Breast epithelium (tissue), 4 donors: Measurements from ENCODE around the gene MUC6. TPM values are rescaled to one million over a fixed set of nuclear protein-coding genes. Genes with fewer than 3 reads are reported as not detected.
"Not testable (repeated sequence)": the region's sequence is repeated elsewhere in the genome, so short reads cannot be mapped to it uniquely, and the experiment has no call there.

Experiments used
- DNase-seq, 2 donors: peaks; one replicate each; pipeline ENCODE4 v3.0.0-alpha.2; 2019; ENCODE audit warnings: low spot score in 2 of 2
- H3K27ac ChIP-seq, 2 donors: fragments of 200-600 bp; sonication (generic) in 1 of 2; one replicate each; pipeline ENCODE4 v1.5.1; 2016 to 2019; ENCODE audit warnings: mild to moderate bottlenecking in 1 of 2
- H3K27me3 ChIP-seq, 2 donors: fragments of 200-600 bp; sonication (generic) in 1 of 2; one replicate each; pipeline versions ENCODE4 v1.5.1 to v1.6.0; 2017 to 2019; ENCODE audit warnings: control low read depth in 1 of 2, mild to moderate bottlenecking in 1 of 2
- H3K36me3 ChIP-seq: fragments of 200-600 bp; one replicate; pipeline ENCODE4 v1.5.1; 2019
- H3K4me1 ChIP-seq, 2 donors: fragments of 200-600 bp; sonication (generic); one replicate each; pipeline ENCODE4 v1.5.1; 2016 to 2019; ENCODE audit warnings: control low read depth in 1 of 2
- H3K4me3 ChIP-seq, 3 donors: fragments of 200-600 bp; sonication (generic); 1 replicate in 2 of 3; 2 replicates in 1 of 3; pipeline ENCODE4 v1.5.1; 2016 to 2019; ENCODE audit warnings: mild to moderate bottlenecking in 3 of 3, moderate library complexity in 2 of 3
- H3K9me3 ChIP-seq, 2 donors: fragments of 200-600 bp; sonication (generic) in 1 of 2; one replicate each; pipeline ENCODE4 v1.5.1; 2016 to 2019; ENCODE audit warnings: control low read depth in 1 of 2
- POLR2A ChIP-seq: fragments of 450-650 bp; IDR thresholded peaks from one replicate; pipeline ENCODE4 v1.6.1; 2016; ENCODE audit warnings: antibody characterized with exemption, mild to moderate bottlenecking, moderate library complexity
- POLR2AphosphoS5 ChIP-seq, 3 donors: sonication (generic); formaldehyde crosslinking; IDR thresholded peaks; one replicate each; pipeline ENCODE4 v1.6.1; 2017; ENCODE audit warnings: antibody characterized with exemption in 3 of 3
- intact Hi-C: fragments of 100-400 bp; cut with DNase I; formaldehyde crosslinking; loops from one replicate; pipeline ENCODE4 v1.15.1; 2023; ENCODE audit warnings: low total_unique reads
- total RNA-seq, 3 donors: library from RNA; depleted of rRNA; stranded (reverse); fragments of >200 nt; gene quantifications; one replicate each; pipeline ENCODE4 v1.1.0, GENCODE V29; 2016
- TF ChIP-seq, protein P1 (sequence below), 3 donors: fragments of 450-650 bp; IDR thresholded peaks; one replicate each; pipeline ENCODE4 v1.5.1; 2016 to 2017; ENCODE audit warnings: antibody characterized with exemption in 3 of 3, mild to moderate bottlenecking in 3 of 3, moderate library complexity in 3 of 3

Gene MUC6
- total RNA-seq, 3 donors from 2014 or later, result 1.3 to 1.9 TPM; not detected in 1

DNA sequence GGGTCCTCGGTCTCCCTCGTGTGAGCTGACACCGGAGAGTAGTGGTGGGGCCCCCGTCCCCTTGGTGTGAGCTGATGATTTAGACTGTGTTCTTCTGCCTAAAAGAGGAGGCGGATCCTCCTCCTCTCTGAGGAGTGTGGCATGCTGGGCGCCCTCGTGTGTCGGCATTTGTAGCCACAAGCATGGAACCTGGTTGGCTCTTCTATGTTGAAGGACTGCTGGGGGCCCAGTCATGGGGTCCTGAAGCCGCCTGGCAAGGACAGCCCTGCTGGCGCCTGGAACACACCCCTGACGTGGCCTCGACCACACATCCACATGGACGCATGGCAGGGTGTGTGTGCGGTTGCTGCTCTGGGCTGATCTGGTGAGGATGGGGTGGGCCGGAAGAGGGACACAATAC, 60.7 kb downstream of the MUC6 start:
- DNase-seq, result no peak
- TF ChIP-seq POLR2A (no peak), POLR2AphosphoS5 (IDR thresholded peaks at IDR 0.05) (no peak)
- TF ChIP-seq, protein P1, sequence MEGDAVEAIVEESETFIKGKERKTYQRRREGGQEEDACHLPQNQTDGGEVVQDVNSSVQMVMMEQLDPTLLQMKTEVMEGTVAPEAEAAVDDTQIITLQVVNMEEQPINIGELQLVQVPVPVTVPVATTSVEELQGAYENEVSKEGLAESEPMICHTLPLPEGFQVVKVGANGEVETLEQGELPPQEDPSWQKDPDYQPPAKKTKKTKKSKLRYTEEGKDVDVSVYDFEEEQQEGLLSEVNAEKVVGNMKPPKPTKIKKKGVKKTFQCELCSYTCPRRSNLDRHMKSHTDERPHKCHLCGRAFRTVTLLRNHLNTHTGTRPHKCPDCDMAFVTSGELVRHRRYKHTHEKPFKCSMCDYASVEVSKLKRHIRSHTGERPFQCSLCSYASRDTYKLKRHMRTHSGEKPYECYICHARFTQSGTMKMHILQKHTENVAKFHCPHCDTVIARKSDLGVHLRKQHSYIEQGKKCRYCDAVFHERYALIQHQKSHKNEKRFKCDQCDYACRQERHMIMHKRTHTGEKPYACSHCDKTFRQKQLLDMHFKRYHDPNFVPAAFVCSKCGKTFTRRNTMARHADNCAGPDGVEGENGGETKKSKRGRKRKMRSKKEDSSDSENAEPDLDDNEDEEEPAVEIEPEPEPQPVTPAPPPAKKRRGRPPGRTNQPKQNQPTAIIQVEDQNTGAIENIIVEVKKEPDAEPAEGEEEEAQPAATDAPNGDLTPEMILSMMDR (IDR thresholded peaks at IDR 0.05), result no peak
- no peak overlapping the region for H3K4me3 ChIP-seq
- H3K36me3 ChIP-seq, result no peaks in the 10 kb centered on the region
- no peak overlapping the region for H3K27ac ChIP-seq
- H3K4me1 ChIP-seq, result peaks cover 0 to 11% of the 10 kb centered on the region in 2 donors
- intact Hi-C loops, result no loop called here
- H3K9me3 ChIP-seq, result no peaks in the 10 kb centered on the region
- H3K27me3 ChIP-seq, result no peaks in the 10 kb centered on the region

DNA sequence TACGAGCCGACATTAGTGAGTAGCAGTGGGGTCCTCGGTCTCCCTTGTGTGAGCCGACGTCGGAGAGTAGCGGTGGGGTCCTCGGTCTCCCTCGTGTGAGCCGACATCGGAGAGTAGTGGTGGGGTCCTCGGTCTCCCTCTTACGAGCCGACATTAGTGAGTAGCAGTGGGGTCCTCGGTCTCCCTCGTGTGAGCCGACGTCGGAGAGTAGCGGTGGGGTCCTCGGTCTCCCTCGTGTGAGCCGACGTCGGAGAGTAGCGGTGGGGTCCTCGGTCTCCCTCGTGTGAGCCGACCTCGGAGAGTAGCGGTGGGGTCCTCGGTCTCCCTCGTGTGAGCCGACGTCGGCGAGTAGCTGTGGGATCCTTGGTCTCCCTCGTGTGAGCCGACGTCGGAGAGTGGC, 61.1 kb downstream of the MUC6 start:
- DNase-seq, intact Hi-C loops, H3K4me3 ChIP-seq, H3K27ac ChIP-seq, H3K36me3 ChIP-seq, H3K9me3 ChIP-seq, H3K27me3 ChIP-seq: not testable (repeated sequence)
- peaks cover 0 to 11% of the 10 kb centered on the region in 2 donors for H3K4me1 ChIP-seq

DNA sequence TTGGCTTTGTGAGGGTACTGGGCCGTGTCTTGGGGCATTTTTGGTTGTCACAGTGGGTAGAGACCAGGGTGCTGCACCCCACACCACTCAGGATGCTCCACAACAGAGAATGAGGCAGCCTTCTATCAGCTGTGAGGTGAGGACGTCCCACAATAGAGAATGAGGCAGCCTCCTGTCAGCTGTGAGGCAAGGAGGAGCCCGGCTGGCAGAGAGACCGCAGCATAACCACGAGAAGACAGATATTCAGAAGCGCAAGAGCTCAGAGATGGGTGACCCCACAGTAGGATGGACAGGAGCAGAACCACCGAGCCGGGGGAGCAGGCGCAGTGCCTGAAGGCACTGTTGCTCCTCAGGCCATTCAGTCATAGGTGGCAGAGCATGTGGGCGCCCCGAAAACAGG, 63.3 kb downstream of the MUC6 start:
- no peak overlapping the region for H3K4me3 ChIP-seq
- no peaks in the 10 kb centered on the region for H3K36me3 ChIP-seq
- H3K9me3 ChIP-seq, result no peaks in the 10 kb centered on the region
- intact Hi-C loops, result no loop called here
- no peak overlapping the region for H3K27ac ChIP-seq
- TF ChIP-seq POLR2AphosphoS5 (IDR thresholded peaks at IDR 0.05) (no peak), POLR2A (no peak)
- TF ChIP-seq, protein P1 (IDR thresholded peaks at IDR 0.05), result no peak
- no peaks in the 10 kb centered on the region for H3K27me3 ChIP-seq
- no peak for DNase-seq
- peaks cover 0 to 11% of the 10 kb centered on the region in 2 donors for H3K4me1 ChIP-seq

DNA sequence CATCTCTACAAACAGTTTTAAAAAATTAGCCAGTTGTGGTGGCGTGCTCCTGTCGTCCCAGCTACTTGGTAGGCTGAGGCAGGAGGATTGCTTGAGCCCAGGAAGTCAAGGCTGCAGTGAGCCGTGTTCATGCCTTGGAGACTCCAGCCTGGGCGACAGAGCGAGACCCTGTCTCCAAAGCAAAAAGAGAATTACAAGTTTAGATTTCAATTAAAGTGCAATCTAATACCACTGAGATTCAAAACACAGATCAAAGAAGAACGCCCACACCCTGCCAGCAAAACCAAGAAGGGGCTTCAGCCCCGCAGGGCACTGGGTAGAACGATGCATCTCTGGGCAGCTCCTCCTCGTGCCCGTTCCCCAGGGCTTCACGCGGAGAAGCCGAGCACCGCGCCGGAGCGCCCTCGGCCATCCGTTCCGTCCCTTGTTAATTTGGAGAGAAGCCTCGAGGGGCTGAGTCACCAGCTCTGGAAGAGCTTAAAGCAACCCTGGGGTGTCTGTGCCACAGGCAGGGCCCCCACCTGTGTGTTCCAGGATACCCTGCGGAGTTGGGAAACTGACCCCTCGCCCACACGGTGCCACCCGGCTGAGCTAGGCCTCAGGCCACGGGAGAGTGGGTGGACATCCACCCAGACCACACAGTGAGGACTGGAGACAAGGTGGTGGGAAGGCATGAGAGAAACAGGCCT, 63.9 kb downstream of the MUC6 start:
- Histone ChIP-seq H3K4me3 (no peak overlapping the region), H3K9me3 (no peaks in the 10 kb centered on the region), H3K4me1 (peaks cover 0 to 11% of the 10 kb centered on the region in 2 donors), H3K27me3 (no peaks in the 10 kb centered on the region), H3K27ac (no peak overlapping the region), H3K36me3 (no peaks in the 10 kb centered on the region)
- intact Hi-C loops, result no loop called here
- DNase-seq, result no peak
- TF ChIP-seq POLR2A (no peak), POLR2AphosphoS5 (IDR thresholded peaks at IDR 0.05) (no peak)
- TF ChIP-seq, protein P1 (IDR thresholded peaks at IDR 0.05), result no peak

DNA sequence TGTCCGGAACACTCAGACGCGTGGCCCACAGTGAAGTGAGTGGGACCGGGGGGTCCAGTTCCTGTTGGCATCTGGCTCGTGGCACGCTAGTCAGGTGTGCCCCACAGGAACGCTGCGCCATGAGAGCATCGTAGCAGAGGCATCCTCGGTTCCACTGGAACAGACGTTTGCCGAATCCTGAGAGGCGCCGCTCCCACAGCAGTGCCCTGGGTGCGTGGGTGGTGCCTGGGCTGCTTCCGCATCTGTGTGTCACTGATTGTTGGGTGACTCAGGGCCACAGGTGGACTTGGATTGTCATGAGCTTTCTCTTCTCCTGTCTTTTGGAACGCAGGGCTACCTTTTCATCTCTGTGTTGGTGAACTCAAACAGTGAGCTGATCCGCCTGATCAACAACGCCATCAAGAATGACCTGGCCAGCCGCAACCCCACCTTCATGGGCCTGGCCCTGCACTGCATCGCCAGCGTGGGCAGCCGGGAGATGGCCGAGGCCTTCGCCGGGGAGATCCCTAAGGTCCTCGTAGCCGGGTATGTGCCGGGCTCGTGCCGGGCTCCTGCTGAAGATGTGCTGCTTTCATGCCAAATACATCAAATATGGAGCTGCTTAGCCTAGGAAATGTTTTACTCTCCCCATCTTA, 64.7 kb downstream of the MUC6 start:
- no peak overlapping the region for H3K4me3 ChIP-seq
- TF ChIP-seq, protein P1 (IDR thresholded peaks at IDR 0.05), result no peak
- TF ChIP-seq POLR2AphosphoS5 (IDR thresholded peaks at IDR 0.05), result no peak
- TF ChIP-seq POLR2A, result no peak
- H3K36me3 ChIP-seq, result no peaks in the 10 kb centered on the region
- H3K27me3 ChIP-seq, result no peaks in the 10 kb centered on the region
- H3K4me1 ChIP-seq, result peaks cover 0 to 9% of the 10 kb centered on the region in 2 donors
- no peak for DNase-seq
- no peak overlapping the region for H3K27ac ChIP-seq
- intact Hi-C loops, result no loop called here
- H3K9me3 ChIP-seq, result no peaks in the 10 kb centered on the region
